NB4 (cell line): ENCODE data around the gene AP1B1.

ENCODE experiments used
- DNase-seq: peaks from one replicate; pipeline ENCODE4 v3.0.0; 2010; ENCODE audit warnings: low read depth
- H3K4me3 ChIP-seq: one replicate; pipeline ENCODE4 v1.5.1; 2011; ENCODE audit warnings: mild to moderate bottlenecking, low read depth, low read length, moderate library complexity
- MYC ChIP-seq: IDR thresholded peaks from 2 replicates; pipeline ENCODE4 v1.6.1; 2011; ENCODE audit warnings: low read depth, low read length
- POLR2A ChIP-seq: IDR thresholded peaks from 2 replicates; pipeline ENCODE4 v1.6.1; 2011; ENCODE audit warnings: mild to moderate bottlenecking; ENCODE audit not compliant: insufficient read length; ENCODE audit errors: extremely low read depth
- TF ChIP-seq, protein P1 (sequence below): IDR thresholded peaks from 2 replicates; pipeline ENCODE4 v1.6.1; 2011; ENCODE audit warnings: low read depth, low read length
- TF ChIP-seq, protein P2 (sequence below): IDR thresholded peaks from one replicate; pipeline ENCODE4 v1.5.1; 2012; ENCODE audit warnings: low read depth, low read length

The AP1B1 gene

DNA sequence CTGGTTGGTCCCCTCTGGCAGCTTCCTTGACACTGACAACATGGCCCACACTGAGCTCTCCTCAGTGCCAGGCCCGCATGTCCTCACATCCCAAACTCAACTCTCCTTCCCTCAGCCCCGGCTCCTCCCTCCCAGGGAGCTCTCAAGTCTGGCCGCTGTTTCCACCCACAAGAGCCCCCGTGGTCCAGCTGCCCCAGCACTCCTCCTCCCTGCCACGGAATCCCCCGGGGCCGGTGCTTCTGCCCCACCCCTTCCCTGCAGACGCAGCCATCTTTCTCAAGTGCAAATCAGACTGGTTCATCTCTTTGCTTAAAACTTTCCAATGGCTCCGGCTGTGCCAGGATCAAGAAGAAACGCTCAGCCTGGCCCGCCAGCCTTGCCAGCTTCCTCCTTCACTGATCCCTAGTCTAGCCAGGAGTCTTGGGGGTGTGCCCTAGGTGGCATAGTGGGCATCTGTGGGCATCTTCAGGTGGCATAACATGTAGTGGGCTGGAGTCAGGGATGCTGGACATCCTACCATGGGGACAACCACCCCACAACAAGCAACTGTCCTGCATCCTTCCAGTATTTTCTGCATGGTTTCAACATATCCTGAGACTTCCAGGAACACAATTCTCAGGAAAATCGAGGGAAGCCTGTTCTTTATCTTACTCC lies 50.6 kb downstream of the AP1B1 start:
- TF ChIP-seq, protein P1, sequence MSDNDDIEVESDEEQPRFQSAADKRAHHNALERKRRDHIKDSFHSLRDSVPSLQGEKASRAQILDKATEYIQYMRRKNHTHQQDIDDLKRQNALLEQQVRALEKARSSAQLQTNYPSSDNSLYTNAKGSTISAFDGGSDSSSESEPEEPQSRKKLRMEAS, result no peak
- TF ChIP-seq, protein P2, sequence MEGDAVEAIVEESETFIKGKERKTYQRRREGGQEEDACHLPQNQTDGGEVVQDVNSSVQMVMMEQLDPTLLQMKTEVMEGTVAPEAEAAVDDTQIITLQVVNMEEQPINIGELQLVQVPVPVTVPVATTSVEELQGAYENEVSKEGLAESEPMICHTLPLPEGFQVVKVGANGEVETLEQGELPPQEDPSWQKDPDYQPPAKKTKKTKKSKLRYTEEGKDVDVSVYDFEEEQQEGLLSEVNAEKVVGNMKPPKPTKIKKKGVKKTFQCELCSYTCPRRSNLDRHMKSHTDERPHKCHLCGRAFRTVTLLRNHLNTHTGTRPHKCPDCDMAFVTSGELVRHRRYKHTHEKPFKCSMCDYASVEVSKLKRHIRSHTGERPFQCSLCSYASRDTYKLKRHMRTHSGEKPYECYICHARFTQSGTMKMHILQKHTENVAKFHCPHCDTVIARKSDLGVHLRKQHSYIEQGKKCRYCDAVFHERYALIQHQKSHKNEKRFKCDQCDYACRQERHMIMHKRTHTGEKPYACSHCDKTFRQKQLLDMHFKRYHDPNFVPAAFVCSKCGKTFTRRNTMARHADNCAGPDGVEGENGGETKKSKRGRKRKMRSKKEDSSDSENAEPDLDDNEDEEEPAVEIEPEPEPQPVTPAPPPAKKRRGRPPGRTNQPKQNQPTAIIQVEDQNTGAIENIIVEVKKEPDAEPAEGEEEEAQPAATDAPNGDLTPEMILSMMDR, result no peak
- TF ChIP-seq POLR2A (no peak), MYC (no peak)
- DNase-seq, result no peak
- H3K4me3 ChIP-seq, result no peak overlapping the region

DNA sequence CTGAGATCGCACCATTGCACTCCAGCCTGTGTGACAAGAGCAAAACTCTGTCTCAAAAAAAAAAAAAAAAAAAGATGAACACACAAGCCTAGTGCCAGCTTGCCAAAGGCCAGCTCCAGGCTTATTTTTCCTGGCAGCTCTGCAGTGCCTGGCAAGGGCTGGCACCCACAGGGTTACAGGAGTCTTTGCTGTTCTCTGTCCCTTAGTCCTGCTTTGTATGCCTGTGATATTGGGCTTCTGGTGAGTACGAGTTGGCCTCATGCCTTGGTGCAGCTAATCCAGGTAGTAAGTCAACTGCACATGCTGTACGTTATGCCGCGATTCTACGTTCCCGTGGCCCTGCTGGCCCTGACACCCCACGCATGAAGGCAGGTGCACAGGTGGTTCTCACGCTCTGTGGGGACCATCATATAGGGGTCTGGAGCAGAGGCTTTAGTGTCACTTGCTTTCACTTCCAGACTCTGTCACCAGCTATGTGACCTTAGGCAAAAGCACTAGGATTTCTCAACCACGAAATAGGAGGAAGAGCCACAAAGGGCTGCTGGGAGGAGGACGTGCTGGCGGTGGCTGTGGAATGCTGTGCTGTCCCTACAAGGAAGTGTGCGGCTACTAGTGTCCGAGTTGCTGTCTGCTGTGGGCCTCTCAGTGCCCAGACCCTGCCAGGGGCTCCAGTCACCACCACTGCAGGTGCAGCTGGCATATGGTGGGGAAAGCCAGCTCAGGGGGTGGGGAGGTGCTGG lies 51.4 kb downstream of the AP1B1 start:
- TF ChIP-seq MYC (no peak), POLR2A (no peak)
- TF ChIP-seq, protein P2, result no peak
- TF ChIP-seq, protein P1, result no peak
- H3K4me3 ChIP-seq, result no peak overlapping the region
- no peak for DNase-seq

DNA sequence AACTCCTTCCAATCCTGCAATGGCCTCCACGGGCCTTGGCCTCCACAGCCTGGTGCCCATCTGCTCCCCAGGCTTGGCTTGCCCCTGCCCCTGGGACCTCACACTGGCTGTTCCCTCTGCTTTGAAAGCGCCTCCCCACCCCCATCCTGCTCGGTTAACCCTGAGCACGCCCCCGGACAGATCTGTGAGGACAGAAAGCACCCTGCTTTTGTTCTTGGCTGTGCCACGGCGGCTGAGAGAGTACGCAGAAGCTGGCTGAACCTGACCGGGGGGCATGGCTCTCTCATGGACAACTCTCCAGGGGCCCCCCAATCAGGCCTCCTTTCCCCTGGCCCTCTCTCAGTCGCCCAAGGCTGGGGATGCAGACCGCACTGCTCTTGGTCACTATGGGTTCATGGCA lies 52.7 kb downstream of the AP1B1 start:
- no peak overlapping the region for H3K4me3 ChIP-seq
- no peak for DNase-seq
- TF ChIP-seq, protein P2, result no peak
- TF ChIP-seq POLR2A, result no peak
- TF ChIP-seq, protein P1, result no peak
- no peak for TF ChIP-seq MYC

DNA sequence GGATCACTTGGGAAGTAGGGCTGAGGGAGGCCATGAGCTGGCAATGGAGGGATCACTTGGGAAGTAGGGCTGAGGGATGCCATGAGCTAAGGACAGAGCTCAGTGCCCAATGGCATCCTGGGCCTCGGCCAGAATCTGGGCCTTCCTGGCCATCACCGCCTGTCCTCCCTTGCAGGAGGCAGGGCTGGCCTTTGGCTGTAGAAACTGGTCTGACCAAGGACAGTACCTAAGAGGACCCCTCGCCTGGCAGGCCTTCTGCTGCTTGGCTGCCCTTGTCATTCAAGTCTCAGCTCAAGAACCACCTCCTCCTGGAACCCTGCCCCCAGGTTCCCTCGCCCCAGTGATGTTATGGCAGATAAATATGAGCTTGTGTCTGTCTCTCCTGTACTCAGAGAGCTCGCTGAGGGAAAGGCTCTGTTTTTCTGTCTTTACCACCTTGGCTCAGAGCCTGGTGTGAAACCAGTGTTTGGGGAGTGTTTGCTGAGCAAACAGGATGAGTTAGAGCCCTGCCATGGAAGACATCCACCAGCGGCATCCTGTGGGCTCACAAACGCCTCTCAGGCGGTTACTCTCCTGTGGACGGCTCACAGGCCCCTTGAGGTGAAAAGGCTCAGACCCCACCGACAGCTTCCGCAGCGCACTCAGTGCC lies 53.5 kb downstream of the AP1B1 start:
- no peak for DNase-seq
- no peak overlapping the region for H3K4me3 ChIP-seq
- TF ChIP-seq, protein P2, result no peak
- TF ChIP-seq MYC (no peak), POLR2A (no peak)
- TF ChIP-seq, protein P1, result no peak

DNA sequence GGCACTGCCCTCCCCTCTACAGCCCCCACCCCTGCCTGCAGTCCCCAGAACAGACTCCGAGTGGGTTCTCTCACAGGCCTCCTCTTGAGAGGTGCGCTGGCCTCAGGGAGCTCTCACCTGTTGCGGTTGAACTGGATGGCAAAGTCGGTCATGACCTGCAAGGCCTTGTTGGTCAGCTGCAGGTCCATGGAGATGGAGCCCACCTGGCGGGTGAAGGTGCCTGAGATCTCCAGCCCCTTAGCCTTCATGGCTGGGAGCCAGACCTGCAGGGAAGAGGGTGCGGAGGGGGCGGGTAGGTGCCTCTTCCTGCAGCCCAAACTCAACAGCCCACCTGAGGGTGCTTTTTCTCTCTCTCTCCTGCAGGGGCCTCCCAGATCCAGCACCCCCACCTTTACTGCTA lies 54.2 kb downstream of the AP1B1 start:
- TF ChIP-seq POLR2A, result no peak
- TF ChIP-seq, protein P2, result no peak
- no peak for TF ChIP-seq MYC
- TF ChIP-seq, protein P1, result no peak
- H3K4me3 ChIP-seq, result no peak overlapping the region
- DNase-seq, result no peak
